ENCODE data around the gene BLVRA. TPM values are rescaled to one million over a fixed set of nuclear protein-coding genes. Genes with fewer than 3 reads are reported as not detected.
"Not testable (repeated sequence)": the region's sequence is repeated elsewhere in the genome, so short reads cannot be mapped to it uniquely, and the experiment has no call there.

Gene BLVRA
- total RNA-seq, 1 donor from 2014 or later, result 60.2 TPM

DNA sequence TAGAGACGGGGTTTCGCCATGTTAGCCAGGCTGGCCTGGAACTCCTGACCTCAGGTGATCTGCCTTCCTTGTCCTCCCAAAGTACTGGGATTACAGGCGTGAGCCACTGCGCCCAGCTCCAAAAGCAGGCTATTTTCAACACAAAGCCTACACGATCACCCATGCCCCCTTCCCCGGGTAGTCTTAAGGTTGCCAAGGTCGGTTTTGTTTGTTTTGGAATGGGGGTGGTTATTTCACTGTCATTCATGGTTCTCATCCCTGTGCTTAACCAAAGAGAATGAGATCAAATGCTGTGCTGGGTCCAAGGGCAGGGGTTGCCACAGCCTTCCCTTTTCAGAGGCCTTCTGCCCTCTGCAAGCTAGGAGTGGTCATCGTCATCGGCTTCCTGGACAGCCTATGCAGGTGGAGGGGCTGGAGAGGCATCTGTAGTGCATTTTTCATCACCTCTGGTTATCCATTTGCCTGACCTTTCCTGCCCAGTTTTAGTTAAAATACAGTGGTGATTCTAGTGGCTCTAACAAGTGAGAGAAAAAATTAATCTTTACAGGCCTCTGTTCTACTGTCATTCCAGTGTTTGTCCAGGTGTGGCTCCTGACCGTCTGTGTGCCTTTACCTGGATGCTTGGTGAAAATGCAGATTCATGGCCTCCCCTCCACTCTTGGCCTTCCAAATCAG lies 11.4 kb downstream of the BLVRA start:
- Histone ChIP-seq H3K4me3 (ENCODE audit: low read depth, low read length) (no peak overlapping the region), H3K36me3 (ENCODE audit: control insufficient read depth, insufficient read depth, low read length) (peaks cover 1% of the 10 kb centered on the region), H3K27me3 (ENCODE audit: control insufficient read depth, insufficient read depth, low read length) (no peaks in the 10 kb centered on the region)
- no peak for DNase-seq (ENCODE audit: low read depth)
- no peak for TF ChIP-seq CTCF (IDR thresholded peaks at IDR 0.05; ENCODE audit: insufficient read depth, low read length, poor library complexity, severe bottlenecking)

DNA sequence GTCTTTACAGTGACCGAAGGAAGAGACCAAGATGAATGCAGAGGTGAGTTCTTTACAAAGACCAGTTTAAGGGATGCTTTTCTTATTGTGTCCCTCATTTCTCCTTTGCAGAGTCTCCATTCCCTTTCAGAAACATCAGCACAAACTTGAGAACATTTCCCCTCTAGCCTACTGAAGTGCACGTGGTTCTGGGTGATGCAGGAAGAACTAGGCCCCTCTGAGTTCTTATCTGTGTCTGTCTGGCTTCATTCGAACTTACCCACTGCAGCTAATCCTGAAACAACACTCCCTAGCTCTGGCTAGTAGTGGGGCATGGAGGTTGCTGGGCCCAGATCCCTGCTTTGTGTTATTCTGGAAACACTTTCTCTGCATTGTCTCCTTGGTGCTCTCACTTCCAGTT lies 12.6 kb downstream of the BLVRA start:
- H3K4me3 ChIP-seq (ENCODE audit: low read depth, low read length), result no peak overlapping the region
- no peaks in the 10 kb centered on the region for H3K27me3 ChIP-seq (ENCODE audit: control insufficient read depth, insufficient read depth, low read length)
- H3K36me3 ChIP-seq (ENCODE audit: control insufficient read depth, insufficient read depth, low read length), result peaks cover 1% of the 10 kb centered on the region
- DNase-seq (ENCODE audit: low read depth), result no peak
- no peak for TF ChIP-seq CTCF (IDR thresholded peaks at IDR 0.05; ENCODE audit: insufficient read depth, low read length, poor library complexity, severe bottlenecking)

- Histone ChIP-seq H3K36me3 (ENCODE audit: control insufficient read depth, insufficient read depth, low read length) (peaks cover 1% of the 10 kb centered on the region), H3K4me3 (ENCODE audit: low read depth, low read length) (no peak overlapping the region), H3K27me3 (ENCODE audit: control insufficient read depth, insufficient read depth, low read length) (no peaks in the 10 kb centered on the region)
- no peak for DNase-seq (ENCODE audit: low read depth)
- TF ChIP-seq CTCF (IDR thresholded peaks at IDR 0.05; ENCODE audit: insufficient read depth, low read length, poor library complexity, severe bottlenecking), result no peak
Observed at GRCh38 chr7:43771573-43771972, 13.1 kb downstream of the BLVRA start.

GRCh38 chr7:43773268-43773667 lies 14.8 kb downstream of the BLVRA start:
- H3K4me3 ChIP-seq (ENCODE audit: low read depth, low read length); DNase-seq (ENCODE audit: low read depth); H3K27me3 ChIP-seq (ENCODE audit: control insufficient read depth, insufficient read depth, low read length); H3K36me3 ChIP-seq (ENCODE audit: control insufficient read depth, insufficient read depth, low read length): not testable (repeated sequence)

- DNase-seq (ENCODE audit: low read depth); H3K36me3 ChIP-seq (ENCODE audit: control insufficient read depth, insufficient read depth, low read length); H3K27me3 ChIP-seq (ENCODE audit: control insufficient read depth, insufficient read depth, low read length); H3K4me3 ChIP-seq (ENCODE audit: low read depth, low read length): not testable (repeated sequence)
Observed at GRCh38 chr7:43775255-43775654, 16.8 kb downstream of the BLVRA start.

DNA sequence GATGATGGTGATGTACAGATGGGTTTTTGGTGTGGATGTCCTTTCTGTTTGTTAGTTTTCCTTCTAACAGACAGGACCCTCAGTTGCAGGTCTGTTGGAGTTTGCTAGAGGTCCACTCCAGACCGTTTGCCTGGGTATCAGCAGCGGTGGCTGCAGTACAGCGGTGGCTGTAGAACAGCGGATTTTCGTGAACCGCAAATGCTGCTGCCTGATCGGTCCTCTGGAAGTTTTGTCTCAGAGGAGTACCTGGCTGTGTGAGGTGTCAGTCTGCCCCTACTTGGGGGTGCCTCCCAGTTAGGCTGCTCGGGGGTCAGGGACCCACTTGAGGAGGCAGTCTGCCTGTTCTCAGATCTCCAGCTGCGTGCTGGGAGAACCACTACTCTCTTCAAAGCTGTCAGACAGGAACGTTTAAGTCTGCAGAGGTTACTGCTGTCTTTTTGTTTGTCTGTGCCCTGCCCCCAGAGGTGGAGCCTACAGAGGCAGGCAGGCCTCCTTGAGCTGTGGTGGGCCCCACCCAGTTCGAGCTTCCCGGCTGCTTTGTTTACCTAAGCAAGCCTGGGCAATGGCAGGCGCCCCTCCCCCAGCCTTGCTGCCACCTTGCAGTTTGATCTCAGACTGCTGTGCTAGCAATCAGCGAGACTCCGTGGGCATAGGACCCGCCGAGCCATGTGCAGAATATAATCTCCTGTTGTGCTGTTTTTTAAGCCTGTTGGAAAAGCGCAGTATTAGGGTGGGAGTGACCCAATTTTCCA lies 20.0 kb downstream of the BLVRA start:
- DNase-seq (ENCODE audit: low read depth); H3K36me3 ChIP-seq (ENCODE audit: control insufficient read depth, insufficient read depth, low read length); H3K27me3 ChIP-seq (ENCODE audit: control insufficient read depth, insufficient read depth, low read length); H3K4me3 ChIP-seq (ENCODE audit: low read depth, low read length): not testable (repeated sequence)

GRCh38 chr7:43779045-43779812 lies 20.7 kb downstream of the BLVRA start:
- Histone ChIP-seq H3K4me3 (ENCODE audit: low read depth, low read length) (no peak overlapping the region), H3K27me3 (ENCODE audit: control insufficient read depth, insufficient read depth, low read length) (no peaks in the 10 kb centered on the region), H3K36me3 (ENCODE audit: control insufficient read depth, insufficient read depth, low read length) (no peaks in the 10 kb centered on the region)
- no peak for DNase-seq (ENCODE audit: low read depth)
- no peak for TF ChIP-seq CTCF (IDR thresholded peaks at IDR 0.05; ENCODE audit: insufficient read depth, low read length, poor library complexity, severe bottlenecking)
